Measurements from ENCODE around the gene POLR2F.

Gene POLR2F

GRCh38 chr22:38009000-38009806, 55.7 kb downstream of the POLR2F start:
- no peak for DNase-seq

- DNase-seq, result no peak
Observed at GRCh38 chr22:38012604-38013072, 59.1 kb downstream of the POLR2F start.

- DNase-seq, result no peak
Observed at GRCh38 chr22:38014083-38014482, 60.6 kb downstream of the POLR2F start.

- no peak for DNase-seq
Observed at GRCh38 chr22:38016182-38017151, 63.0 kb downstream of the POLR2F start.

GRCh38 chr22:38017272-38017920, 63.9 kb downstream of the POLR2F start:
- no peak for DNase-seq

- DNase-seq, result no peak
Observed at GRCh38 chr22:38017939-38018885, 64.7 kb downstream of the POLR2F start.

Data from NCI-H2081 (cell line).